Parathyroid adenoma (tissue), 2 donors: ENCODE results near the gene CAPN5.

Experiments
- H2AFZ ChIP-seq: fragments of 300-600 bp; sonication (generic); one replicate; pipeline ENCODE4 v1.7.0; 2017; ENCODE audit warnings: antibody characterized with exemption, mild to moderate bottlenecking
- H3K27ac ChIP-seq: fragments of 300-600 bp; sonication (generic); one replicate; pipeline ENCODE4 v1.7.0; 2017
- H3K27me3 ChIP-seq: fragments of 300-600 bp; sonication (generic); one replicate; pipeline ENCODE4 v1.7.0; 2017; ENCODE audit warnings: low read length; ENCODE audit not compliant: control insufficient read depth, insufficient read depth
- H3K36me3 ChIP-seq: fragments of 300-600 bp; sonication (generic); one replicate; pipeline ENCODE4 v1.7.0; 2017; ENCODE audit warnings: low read length; ENCODE audit not compliant: control insufficient read depth, insufficient read depth
- H3K4me1 ChIP-seq: fragments of 300-600 bp; sonication (generic); one replicate; pipeline ENCODE4 v1.7.0; 2017; ENCODE audit warnings: control low read depth
- H3K4me2 ChIP-seq: fragments of 300-600 bp; sonication (generic); one replicate; pipeline ENCODE4 v1.7.0; 2017; ENCODE audit warnings: low read length
- H3K4me3 ChIP-seq: fragments of 300-600 bp; sonication (generic); one replicate; pipeline ENCODE4 v1.7.0; 2017; ENCODE audit warnings: low read depth, low read length
- H3K79me2 ChIP-seq: fragments of 300-600 bp; sonication (generic); one replicate; pipeline ENCODE4 v1.7.0; 2017; ENCODE audit warnings: control low read depth
- H3K9ac ChIP-seq: fragments of 300-600 bp; sonication (generic); one replicate; pipeline ENCODE4 v1.7.0; 2017; ENCODE audit warnings: mild to moderate bottlenecking
- H3K9me3 ChIP-seq: fragments of 300-600 bp; sonication (generic); one replicate; pipeline ENCODE4 v1.7.0; 2017; ENCODE audit warnings: low read length; ENCODE audit not compliant: control insufficient read depth
- TF ChIP-seq, protein P1 (sequence below): fragments of 300-600 bp; sonication (generic); IDR thresholded peaks from one replicate; pipeline ENCODE4 v1.7.0; 2017; ENCODE audit warnings: antibody characterized with exemption, mild to moderate bottlenecking
- donor health status: primary hyperparathyroidism.

CAPN5 gene

DNA sequence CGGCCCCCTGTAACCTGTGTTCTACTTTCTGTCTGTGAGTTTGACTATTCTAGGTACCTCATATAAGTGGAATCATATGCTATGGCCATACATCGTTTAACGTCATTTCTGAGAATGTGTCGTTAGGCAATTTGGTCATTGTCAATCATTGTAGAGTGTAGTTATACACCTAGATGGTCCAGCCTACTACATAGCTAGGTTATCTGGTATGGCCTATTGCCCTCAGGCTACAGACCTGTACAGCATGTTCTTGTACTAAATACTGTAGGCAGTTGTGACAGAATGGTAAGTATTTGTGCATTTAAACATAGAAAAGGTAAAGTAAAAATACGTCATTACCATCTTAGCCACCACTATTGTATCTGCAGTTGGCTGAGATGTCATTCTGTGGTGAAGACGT lies 96.5 kb downstream of the CAPN5 start:
- Histone ChIP-seq H3K4me3 (no peak overlapping the region), H3K9me3 (no peaks in the 10 kb centered on the region), H3K27me3 (no peaks in the 10 kb centered on the region), H3K4me1 (no peaks in the 10 kb centered on the region), H3K27ac (no peak overlapping the region), H3K4me2 (no peak overlapping the region), H3K36me3 (no peaks in the 10 kb centered on the region), H3K79me2 (no peaks in the 10 kb centered on the region), H2AFZ (no peak overlapping the region), H3K9ac (no peak overlapping the region)
- TF ChIP-seq, protein P1, sequence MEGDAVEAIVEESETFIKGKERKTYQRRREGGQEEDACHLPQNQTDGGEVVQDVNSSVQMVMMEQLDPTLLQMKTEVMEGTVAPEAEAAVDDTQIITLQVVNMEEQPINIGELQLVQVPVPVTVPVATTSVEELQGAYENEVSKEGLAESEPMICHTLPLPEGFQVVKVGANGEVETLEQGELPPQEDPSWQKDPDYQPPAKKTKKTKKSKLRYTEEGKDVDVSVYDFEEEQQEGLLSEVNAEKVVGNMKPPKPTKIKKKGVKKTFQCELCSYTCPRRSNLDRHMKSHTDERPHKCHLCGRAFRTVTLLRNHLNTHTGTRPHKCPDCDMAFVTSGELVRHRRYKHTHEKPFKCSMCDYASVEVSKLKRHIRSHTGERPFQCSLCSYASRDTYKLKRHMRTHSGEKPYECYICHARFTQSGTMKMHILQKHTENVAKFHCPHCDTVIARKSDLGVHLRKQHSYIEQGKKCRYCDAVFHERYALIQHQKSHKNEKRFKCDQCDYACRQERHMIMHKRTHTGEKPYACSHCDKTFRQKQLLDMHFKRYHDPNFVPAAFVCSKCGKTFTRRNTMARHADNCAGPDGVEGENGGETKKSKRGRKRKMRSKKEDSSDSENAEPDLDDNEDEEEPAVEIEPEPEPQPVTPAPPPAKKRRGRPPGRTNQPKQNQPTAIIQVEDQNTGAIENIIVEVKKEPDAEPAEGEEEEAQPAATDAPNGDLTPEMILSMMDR = no peak

DNA sequence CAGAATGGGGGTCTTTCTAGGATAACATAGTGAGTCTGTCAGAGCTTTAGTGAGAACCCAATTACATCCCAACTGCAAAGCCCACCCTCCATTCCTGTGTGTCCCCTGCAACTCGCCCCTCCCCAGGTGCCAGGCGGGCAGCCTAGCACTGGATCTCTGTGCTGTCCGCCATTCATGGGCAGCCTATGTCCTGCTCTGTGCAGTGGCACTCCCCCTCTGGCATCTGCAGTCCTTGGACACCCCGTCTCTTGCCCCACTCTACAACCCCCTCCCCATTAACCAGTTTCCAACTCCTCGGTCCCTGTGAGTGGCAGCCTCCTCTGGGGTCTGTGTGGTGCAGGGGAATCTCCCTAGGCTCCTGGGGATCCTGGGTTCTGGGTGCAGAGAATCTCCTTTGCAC lies 98.3 kb downstream of the CAPN5 start:
- TF ChIP-seq, protein P1 = no peak
- Histone ChIP-seq H3K4me2 (no peak overlapping the region), H2AFZ (no peak overlapping the region), H3K27ac (no peak overlapping the region), H3K36me3 (no peaks in the 10 kb centered on the region), H3K27me3 (no peaks in the 10 kb centered on the region), H3K9ac (no peak overlapping the region), H3K4me1 (no peaks in the 10 kb centered on the region), H3K79me2 (no peaks in the 10 kb centered on the region), H3K9me3 (no peaks in the 10 kb centered on the region), H3K4me3 (no peak overlapping the region)

DNA sequence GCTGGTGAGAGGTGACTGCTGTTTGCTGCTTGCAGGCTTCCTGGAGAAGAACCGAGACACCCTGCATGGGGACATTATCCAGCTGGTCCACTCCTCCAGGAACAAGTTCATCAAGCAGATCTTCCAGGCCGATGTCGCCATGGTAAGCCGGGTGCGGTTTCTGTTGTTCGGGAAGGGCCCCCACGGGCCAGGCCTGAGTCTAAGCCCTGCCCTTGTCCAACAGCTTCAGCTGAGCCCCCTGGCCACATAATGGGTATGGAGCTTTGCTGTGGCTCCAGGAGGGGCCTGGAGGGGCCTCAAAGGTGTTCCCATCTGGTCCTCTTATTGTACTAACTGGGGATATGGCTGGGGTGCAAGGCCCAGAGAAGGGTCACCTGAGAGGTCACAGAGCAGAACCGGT lies 99.2 kb downstream of the CAPN5 start:
- no peaks in the 10 kb centered on the region for H3K4me1 ChIP-seq
- H3K27me3 ChIP-seq = no peaks in the 10 kb centered on the region
- no peaks in the 10 kb centered on the region for H3K9me3 ChIP-seq
- H3K36me3 ChIP-seq = no peaks in the 10 kb centered on the region
- H3K4me2 ChIP-seq = no peak overlapping the region
- TF ChIP-seq, protein P1 = no peak
- H3K79me2 ChIP-seq = no peaks in the 10 kb centered on the region
- no peak overlapping the region for H3K4me3 ChIP-seq
- no peak overlapping the region for H3K27ac ChIP-seq
- no peak overlapping the region for H3K9ac ChIP-seq
- no peak overlapping the region for H2AFZ ChIP-seq

DNA sequence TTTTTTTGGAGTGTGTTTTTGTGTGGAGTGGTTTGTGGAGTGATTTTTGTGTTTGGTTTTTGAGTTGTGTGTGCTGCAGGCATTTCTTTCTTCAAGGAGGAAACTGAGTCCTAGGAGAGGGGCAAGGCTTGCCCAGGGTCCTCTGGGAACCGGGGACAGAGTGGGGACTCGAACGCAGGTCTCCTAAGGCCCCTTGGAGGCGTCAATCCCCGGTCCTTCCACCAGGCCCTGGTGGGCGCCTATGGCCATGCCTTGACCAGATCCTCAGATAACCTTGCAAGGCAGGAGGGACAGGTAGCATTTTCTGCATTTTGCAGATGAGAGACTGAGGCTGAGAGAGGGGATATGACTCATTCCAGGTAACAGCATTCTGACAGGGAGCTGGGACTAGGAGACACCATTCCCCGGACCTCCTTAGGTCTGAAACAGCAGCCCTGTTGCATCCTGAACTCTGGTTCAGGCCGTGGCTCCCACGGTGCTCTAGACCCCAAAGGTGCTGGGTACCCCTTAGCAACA lies 100.4 kb downstream of the CAPN5 start:
- H3K9ac ChIP-seq = no peak overlapping the region
- H3K4me1 ChIP-seq = no peaks in the 10 kb centered on the region
- no peak overlapping the region for H3K27ac ChIP-seq
- no peak overlapping the region for H3K4me2 ChIP-seq
- no peak overlapping the region for H3K4me3 ChIP-seq
- H3K36me3 ChIP-seq = no peaks in the 10 kb centered on the region
- TF ChIP-seq, protein P1 = no peak
- H2AFZ ChIP-seq = no peak overlapping the region
- no peaks in the 10 kb centered on the region for H3K27me3 ChIP-seq
- H3K9me3 ChIP-seq = no peaks in the 10 kb centered on the region
- H3K79me2 ChIP-seq = no peaks in the 10 kb centered on the region

DNA sequence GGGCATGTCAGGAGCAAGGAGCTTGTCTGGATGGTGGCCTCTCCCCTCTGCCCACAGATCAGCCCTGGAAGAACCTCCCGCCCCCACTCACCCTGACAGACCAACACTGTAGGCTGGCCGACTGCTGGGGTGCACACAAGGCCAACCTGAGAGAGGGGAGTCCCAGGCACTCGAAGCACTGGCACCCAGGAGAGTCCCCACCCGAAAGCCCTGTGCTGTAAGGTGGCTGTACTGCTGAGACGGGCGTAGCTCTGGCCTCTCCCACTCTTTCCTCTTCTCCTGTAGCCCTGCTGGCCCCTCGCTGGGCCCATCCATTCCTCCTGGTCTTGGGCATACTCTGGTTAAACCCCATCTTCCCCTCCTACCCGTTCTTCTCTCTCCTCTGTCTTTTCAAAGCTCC lies 101.0 kb downstream of the CAPN5 start:
- Histone ChIP-seq H3K4me2 (no peak overlapping the region), H2AFZ (no peak overlapping the region), H3K36me3 (no peaks in the 10 kb centered on the region), H3K27me3 (no peaks in the 10 kb centered on the region), H3K79me2 (no peaks in the 10 kb centered on the region), H3K9me3 (no peaks in the 10 kb centered on the region), H3K4me3 (no peak overlapping the region), H3K27ac (no peak overlapping the region), H3K4me1 (no peaks in the 10 kb centered on the region), H3K9ac (no peak overlapping the region)
- TF ChIP-seq, protein P1 = no peak
